Panc1 (cell line): ENCODE data around the gene NUPR1.

Experiments
- POLR2AphosphoS5 ChIP-seq: IDR thresholded peaks from 2 replicates; pipeline ENCODE4 v1.6.1; 2012; ENCODE audit warnings: mild to moderate bottlenecking, low read depth, low read length, moderate library complexity
- TCF7L2 ChIP-seq: IDR thresholded peaks from 2 replicates; pipeline ENCODE4 v1.6.1; 2011; ENCODE audit warnings: mild to moderate bottlenecking, low read depth, low read length, inconsistent platforms
- TF ChIP-seq, protein P1 (sequence below), 2 experiments: IDR thresholded peaks; 2 replicates each; pipeline ENCODE4 v1.6.1; 2011 to 2012; ENCODE audit warnings: low read depth in 2 of 2, control low read depth in 1 of 2, low read length in 1 of 2, mild to moderate bottlenecking in 1 of 2, moderate library complexity in 1 of 2; ENCODE audit not compliant: insufficient read depth in 1 of 2
- TF ChIP-seq, protein P2 (sequence below): fragments of 450-650 bp; IDR thresholded peaks from 2 replicates; pipeline ENCODE4 v1.5.1; 2017; ENCODE audit warnings: mild to moderate bottlenecking

DNA sequence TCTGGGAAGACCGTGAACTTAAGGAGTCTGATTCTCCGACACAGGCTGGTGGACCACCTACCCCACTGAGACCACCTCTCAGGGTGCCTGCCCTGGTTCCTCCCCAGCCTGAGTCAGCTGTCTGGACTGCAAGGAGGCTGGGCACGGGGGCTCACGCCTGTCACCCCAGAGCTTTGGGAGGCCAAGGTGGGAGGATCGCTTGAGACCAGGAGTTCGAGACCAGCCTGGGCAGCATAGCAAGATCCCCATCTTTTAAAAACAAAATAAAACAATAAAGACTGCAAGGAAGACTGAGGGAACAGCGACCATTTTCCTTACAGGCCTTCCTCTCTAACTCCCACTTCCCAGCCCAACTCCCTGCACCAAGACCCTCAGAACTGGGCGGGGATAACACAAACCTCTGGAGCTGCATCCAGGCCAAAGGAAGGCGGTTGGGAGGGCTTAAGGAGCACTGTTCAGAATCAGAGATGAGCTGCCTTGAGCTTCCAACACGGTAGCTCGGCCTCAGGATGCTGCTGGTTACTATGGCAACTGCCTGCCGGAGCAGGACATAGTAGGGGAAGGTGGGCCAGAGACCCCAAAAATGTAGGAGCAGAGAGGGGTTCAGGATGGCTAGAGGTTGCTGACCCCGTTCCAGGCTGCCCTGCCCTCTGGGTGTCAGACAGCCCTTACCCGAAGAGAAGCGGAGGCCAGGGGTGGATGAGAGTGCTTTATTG, 40.0 kb downstream of the NUPR1 start:
- TF ChIP-seq, protein P1, sequence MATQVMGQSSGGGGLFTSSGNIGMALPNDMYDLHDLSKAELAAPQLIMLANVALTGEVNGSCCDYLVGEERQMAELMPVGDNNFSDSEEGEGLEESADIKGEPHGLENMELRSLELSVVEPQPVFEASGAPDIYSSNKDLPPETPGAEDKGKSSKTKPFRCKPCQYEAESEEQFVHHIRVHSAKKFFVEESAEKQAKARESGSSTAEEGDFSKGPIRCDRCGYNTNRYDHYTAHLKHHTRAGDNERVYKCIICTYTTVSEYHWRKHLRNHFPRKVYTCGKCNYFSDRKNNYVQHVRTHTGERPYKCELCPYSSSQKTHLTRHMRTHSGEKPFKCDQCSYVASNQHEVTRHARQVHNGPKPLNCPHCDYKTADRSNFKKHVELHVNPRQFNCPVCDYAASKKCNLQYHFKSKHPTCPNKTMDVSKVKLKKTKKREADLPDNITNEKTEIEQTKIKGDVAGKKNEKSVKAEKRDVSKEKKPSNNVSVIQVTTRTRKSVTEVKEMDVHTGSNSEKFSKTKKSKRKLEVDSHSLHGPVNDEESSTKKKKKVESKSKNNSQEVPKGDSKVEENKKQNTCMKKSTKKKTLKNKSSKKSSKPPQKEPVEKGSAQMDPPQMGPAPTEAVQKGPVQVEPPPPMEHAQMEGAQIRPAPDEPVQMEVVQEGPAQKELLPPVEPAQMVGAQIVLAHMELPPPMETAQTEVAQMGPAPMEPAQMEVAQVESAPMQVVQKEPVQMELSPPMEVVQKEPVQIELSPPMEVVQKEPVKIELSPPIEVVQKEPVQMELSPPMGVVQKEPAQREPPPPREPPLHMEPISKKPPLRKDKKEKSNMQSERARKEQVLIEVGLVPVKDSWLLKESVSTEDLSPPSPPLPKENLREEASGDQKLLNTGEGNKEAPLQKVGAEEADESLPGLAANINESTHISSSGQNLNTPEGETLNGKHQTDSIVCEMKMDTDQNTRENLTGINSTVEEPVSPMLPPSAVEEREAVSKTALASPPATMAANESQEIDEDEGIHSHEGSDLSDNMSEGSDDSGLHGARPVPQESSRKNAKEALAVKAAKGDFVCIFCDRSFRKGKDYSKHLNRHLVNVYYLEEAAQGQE (IDR thresholded peaks at IDR 0.05; ENCODE audit: insufficient read depth in 1 of 2, low read depth in 2 of 2, low read length in 1 of 2), result no peak
- TF ChIP-seq, protein P2, sequence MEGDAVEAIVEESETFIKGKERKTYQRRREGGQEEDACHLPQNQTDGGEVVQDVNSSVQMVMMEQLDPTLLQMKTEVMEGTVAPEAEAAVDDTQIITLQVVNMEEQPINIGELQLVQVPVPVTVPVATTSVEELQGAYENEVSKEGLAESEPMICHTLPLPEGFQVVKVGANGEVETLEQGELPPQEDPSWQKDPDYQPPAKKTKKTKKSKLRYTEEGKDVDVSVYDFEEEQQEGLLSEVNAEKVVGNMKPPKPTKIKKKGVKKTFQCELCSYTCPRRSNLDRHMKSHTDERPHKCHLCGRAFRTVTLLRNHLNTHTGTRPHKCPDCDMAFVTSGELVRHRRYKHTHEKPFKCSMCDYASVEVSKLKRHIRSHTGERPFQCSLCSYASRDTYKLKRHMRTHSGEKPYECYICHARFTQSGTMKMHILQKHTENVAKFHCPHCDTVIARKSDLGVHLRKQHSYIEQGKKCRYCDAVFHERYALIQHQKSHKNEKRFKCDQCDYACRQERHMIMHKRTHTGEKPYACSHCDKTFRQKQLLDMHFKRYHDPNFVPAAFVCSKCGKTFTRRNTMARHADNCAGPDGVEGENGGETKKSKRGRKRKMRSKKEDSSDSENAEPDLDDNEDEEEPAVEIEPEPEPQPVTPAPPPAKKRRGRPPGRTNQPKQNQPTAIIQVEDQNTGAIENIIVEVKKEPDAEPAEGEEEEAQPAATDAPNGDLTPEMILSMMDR, result no peak
- TF ChIP-seq TCF7L2 (no peak), POLR2AphosphoS5 (no peak)
